Loucy (cell line): ENCODE measurements around the gene RICTOR.
A peak's percentile ranks its signal among the peaks of the same experiment; 100 is the strongest.

Experiments
- H2AFZ ChIP-seq: fragments of 200-600 bp; sonication (generic); 2 replicates; pipeline ENCODE4 v1.6.0; 2016; ENCODE audit warnings: antibody characterized with exemption, mild to moderate bottlenecking, low read length, moderate library complexity
- H3F3A ChIP-seq: fragments of 200-600 bp; 2 replicates; pipeline ENCODE4 v1.6.0; 2016; ENCODE audit warnings: antibody characterized with exemption, low read depth, mild to moderate bottlenecking
- H3K27me3 ChIP-seq: fragments of 200-600 bp; sonication (generic); 2 replicates; pipeline ENCODE4 v1.6.1; 2014; ENCODE audit warnings: low read length, mild to moderate bottlenecking; ENCODE audit not compliant: insufficient read depth, poor library complexity, severe bottlenecking
- H3K36me3 ChIP-seq: fragments of 200-600 bp; sonication (generic); 2 replicates; pipeline ENCODE4 v1.6.1; 2016; ENCODE audit warnings: low read length; ENCODE audit not compliant: insufficient read depth
- H3K4me1 ChIP-seq: fragments of 200-600 bp; sonication (generic); 2 replicates; pipeline ENCODE4 v1.5.1; 2014; ENCODE audit warnings: low read length, mild to moderate bottlenecking; ENCODE audit not compliant: insufficient read depth, poor library complexity, severe bottlenecking
- H3K4me2 ChIP-seq: fragments of 200-600 bp; sonication (generic); 2 replicates; pipeline ENCODE4 v1.6.0; 2014; ENCODE audit warnings: antibody characterized with exemption, low read length, low read depth, mild to moderate bottlenecking; ENCODE audit not compliant: poor library complexity, severe bottlenecking
- H3K4me3 ChIP-seq: fragments of 200-600 bp; sonication (generic); 2 replicates; pipeline ENCODE4 v1.5.1; 2014; ENCODE audit warnings: low read length, mild to moderate bottlenecking, mixed read lengths; ENCODE audit not compliant: poor library complexity, severe bottlenecking
- H3K79me2 ChIP-seq: fragments of 200-600 bp; sonication (generic); 2 replicates; pipeline ENCODE4 v1.6.1; 2014; ENCODE audit warnings: low read length; ENCODE audit not compliant: insufficient read depth
- H3K9ac ChIP-seq: fragments of 200-600 bp; sonication (generic); 2 replicates; pipeline ENCODE4 v1.6.0; 2014; ENCODE audit warnings: mild to moderate bottlenecking, low read depth, low read length, moderate library complexity; ENCODE audit not compliant: poor library complexity, severe bottlenecking
- H3K9me2 ChIP-seq: fragments of 200-600 bp; sonication (generic); replicated peaks from 2 replicates; pipeline ENCODE4 v1.6.1; 2016; ENCODE audit warnings: low read depth, low read length, mixed read lengths
- H3K9me3 ChIP-seq: fragments of 200-600 bp; sonication (generic); 2 replicates; pipeline ENCODE4 v1.6.1; 2014; ENCODE audit warnings: mild to moderate bottlenecking, antibody characterized with exemption, low read length, low read depth; ENCODE audit not compliant: insufficient read depth
- H4K20me1 ChIP-seq: fragments of 200-600 bp; sonication (generic); 2 replicates; pipeline ENCODE4 v1.6.0; 2014; ENCODE audit warnings: antibody characterized with exemption, low read length, mild to moderate bottlenecking; ENCODE audit not compliant: insufficient read depth, poor library complexity, severe bottlenecking
- EZH2phosphoT487 ChIP-seq: fragments of 200-600 bp; IDR thresholded peaks from 2 replicates; pipeline ENCODE4 v1.6.1; 2018; ENCODE audit warnings: antibody characterized with exemption, mild to moderate bottlenecking, moderate library complexity, borderline replicate concordance
- TF ChIP-seq, protein P1 (sequence below): fragments of 200-600 bp; sonication (generic); conservative IDR thresholded peaks from 2 replicates; pipeline ENCODE4 v1.5.1; 2014; ENCODE audit warnings: mild to moderate bottlenecking, antibody characterized with exemption, low read length

Gene RICTOR

DNA sequence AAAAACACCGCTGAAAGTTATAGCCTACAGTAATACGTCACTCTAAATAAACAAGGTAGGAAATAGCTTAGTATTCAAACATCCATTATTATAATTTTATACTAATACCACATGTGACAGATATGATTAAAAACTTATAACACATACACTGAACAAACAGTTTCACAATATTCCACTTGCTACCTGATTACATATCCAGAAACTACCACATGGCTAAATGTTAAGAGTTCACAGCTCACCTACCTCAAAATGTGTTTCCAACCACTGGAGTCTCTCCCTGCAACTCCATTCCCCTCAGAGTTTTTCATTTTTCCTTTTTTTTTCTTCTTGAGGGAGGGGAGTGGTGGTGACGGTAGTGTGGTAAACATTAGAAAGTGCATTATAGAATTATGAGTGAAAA, 12.1 kb downstream of the RICTOR start:
- H2AFZ ChIP-seq = no peak overlapping the region
- peaks cover 16% of the 10 kb centered on the region for H3K36me3 ChIP-seq
- no peak for TF ChIP-seq EZH2phosphoT487
- TF ChIP-seq, protein P1, sequence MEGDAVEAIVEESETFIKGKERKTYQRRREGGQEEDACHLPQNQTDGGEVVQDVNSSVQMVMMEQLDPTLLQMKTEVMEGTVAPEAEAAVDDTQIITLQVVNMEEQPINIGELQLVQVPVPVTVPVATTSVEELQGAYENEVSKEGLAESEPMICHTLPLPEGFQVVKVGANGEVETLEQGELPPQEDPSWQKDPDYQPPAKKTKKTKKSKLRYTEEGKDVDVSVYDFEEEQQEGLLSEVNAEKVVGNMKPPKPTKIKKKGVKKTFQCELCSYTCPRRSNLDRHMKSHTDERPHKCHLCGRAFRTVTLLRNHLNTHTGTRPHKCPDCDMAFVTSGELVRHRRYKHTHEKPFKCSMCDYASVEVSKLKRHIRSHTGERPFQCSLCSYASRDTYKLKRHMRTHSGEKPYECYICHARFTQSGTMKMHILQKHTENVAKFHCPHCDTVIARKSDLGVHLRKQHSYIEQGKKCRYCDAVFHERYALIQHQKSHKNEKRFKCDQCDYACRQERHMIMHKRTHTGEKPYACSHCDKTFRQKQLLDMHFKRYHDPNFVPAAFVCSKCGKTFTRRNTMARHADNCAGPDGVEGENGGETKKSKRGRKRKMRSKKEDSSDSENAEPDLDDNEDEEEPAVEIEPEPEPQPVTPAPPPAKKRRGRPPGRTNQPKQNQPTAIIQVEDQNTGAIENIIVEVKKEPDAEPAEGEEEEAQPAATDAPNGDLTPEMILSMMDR = no peak
- no peak overlapping the region for H3K9ac ChIP-seq
- H3K4me1 ChIP-seq = peaks cover 49% of the 10 kb centered on the region
- H3F3A ChIP-seq = no peaks in the 10 kb centered on the region
- peaks cover 10% of the 10 kb centered on the region; the same call in 1 of the 2 replicates for H3K9me3 ChIP-seq
- H3K4me2 ChIP-seq = peak overlapping the region; percentile 36
- H3K4me3 ChIP-seq = no peak overlapping the region
- peaks cover 80% of the 10 kb centered on the region for H4K20me1 ChIP-seq
- H3K9me2 ChIP-seq = no peaks in the 10 kb centered on the region
- H3K27me3 ChIP-seq = no peaks in the 10 kb centered on the region
- peaks cover 96% of the 10 kb centered on the region for H3K79me2 ChIP-seq

DNA sequence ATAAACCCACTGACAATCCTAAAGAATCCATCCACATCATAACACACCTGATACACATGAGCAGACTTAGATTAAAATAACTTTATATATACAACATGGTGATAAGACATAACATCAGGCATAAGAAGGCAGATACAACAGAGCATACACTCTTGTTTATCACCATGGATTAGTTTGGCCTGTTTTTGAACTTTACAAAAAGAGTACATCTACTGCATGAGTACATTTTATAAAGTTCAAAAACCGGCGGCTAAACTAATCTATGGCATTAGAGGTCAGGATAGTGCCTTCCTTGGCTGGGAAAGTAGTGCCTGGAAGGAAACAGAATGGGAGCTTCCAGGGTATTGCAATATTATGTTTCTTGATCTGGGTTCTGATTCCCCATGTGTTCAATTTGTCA, 15.1 kb downstream of the RICTOR start:
- Histone ChIP-seq H3K79me2 (peaks cover 96% of the 10 kb centered on the region), H4K20me1 (peaks cover 76% of the 10 kb centered on the region), H3K9me3 (no peaks in the 10 kb centered on the region), H3K4me2 (peak overlapping the region; percentile 69), H3K27me3 (no peaks in the 10 kb centered on the region), H3K9me2 (no peaks in the 10 kb centered on the region), H3K9ac (no peak overlapping the region), H3K4me3 (no peak overlapping the region), H3K36me3 (0 out of 2 replicates have a peak, but pooled peaks cover 9% of the 10 kb centered on the region), H2AFZ (no peak overlapping the region), H3F3A (no peaks in the 10 kb centered on the region), H3K4me1 (peaks cover 60% of the 10 kb centered on the region)
- TF ChIP-seq EZH2phosphoT487 = no peak
- TF ChIP-seq, protein P1 = no peak

GRCh38 chr5:39058178-39058921, 15.8 kb downstream of the RICTOR start:
- no peaks in the 10 kb centered on the region for H3K9me2 ChIP-seq
- peaks cover 92% of the 10 kb centered on the region for H3K79me2 ChIP-seq
- H3K36me3 ChIP-seq = 0 out of 2 replicates have a peak, but pooled peaks cover 9% of the 10 kb centered on the region
- peak overlapping the region; percentile 54 for H3K9ac ChIP-seq
- no peaks in the 10 kb centered on the region for H3K27me3 ChIP-seq
- H3K4me2 ChIP-seq = peak overlapping the region; percentile 69
- H3K9me3 ChIP-seq = no peaks in the 10 kb centered on the region
- H4K20me1 ChIP-seq = peaks cover 69% of the 10 kb centered on the region
- no peaks in the 10 kb centered on the region for H3F3A ChIP-seq
- H3K4me1 ChIP-seq = peaks cover 57% of the 10 kb centered on the region
- TF ChIP-seq, protein P1 = no peak
- no peak for TF ChIP-seq EZH2phosphoT487
- H2AFZ ChIP-seq = no peak overlapping the region
- peak overlapping the region; percentile 60 for H3K4me3 ChIP-seq
